ENCODE results near the gene IL21R. TPM values are rescaled to one million over a fixed set of nuclear protein-coding genes. Genes with fewer than 3 reads are reported as not detected.
A peak's percentile ranks its signal among the peaks of the same experiment; 100 is the strongest.

The IL21R gene
- total RNA-seq, 4 donors from 2014 or later = 0.15 to 0.58 (median 0.37) TPM

DNA sequence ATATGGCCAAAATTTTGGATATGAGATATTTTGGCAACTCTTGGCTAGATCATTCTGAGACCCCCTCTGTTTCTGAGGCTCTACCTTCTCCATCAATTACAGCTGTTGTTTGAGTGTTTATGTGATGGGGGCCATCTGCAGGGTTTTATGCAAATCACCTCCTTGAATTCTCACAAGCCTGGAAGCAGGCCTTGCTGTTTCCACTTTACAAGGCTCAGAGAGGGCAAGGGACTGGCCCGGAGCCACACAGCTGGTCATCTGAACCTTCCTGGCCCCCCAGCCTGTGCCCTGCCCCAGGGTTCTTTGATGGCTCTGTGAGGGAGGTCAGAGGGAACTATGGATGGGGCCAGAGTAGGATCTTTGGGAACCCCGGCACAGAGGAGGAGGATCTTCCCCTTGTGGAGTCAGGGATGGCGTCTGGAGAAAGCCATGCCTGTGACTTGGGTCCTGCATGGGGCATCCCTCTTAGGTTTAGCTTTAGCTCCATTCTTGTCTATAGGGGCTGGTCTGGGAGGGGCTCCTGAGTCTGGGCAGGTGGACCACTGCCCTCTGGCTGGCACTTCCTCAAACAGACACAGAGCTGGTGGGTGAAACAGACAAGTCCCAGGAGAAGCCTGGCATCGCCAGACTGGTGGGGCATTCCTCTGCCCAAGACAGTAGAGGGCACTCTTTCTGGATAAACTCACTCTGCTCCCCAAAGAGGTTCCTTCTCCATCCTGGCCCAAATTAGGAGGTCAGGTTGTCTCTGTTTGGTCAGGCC lies 26.2 kb downstream of the IL21R start:
- TF ChIP-seq POLR2A (IDR thresholded peaks at IDR 0.05) = no peak
- TF ChIP-seq, protein P1, sequence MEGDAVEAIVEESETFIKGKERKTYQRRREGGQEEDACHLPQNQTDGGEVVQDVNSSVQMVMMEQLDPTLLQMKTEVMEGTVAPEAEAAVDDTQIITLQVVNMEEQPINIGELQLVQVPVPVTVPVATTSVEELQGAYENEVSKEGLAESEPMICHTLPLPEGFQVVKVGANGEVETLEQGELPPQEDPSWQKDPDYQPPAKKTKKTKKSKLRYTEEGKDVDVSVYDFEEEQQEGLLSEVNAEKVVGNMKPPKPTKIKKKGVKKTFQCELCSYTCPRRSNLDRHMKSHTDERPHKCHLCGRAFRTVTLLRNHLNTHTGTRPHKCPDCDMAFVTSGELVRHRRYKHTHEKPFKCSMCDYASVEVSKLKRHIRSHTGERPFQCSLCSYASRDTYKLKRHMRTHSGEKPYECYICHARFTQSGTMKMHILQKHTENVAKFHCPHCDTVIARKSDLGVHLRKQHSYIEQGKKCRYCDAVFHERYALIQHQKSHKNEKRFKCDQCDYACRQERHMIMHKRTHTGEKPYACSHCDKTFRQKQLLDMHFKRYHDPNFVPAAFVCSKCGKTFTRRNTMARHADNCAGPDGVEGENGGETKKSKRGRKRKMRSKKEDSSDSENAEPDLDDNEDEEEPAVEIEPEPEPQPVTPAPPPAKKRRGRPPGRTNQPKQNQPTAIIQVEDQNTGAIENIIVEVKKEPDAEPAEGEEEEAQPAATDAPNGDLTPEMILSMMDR (IDR thresholded peaks at IDR 0.05) = no peak
- DNase-seq (ENCODE audit: low spot score in 2 of 2) = peak; percentile 9 to 82
- H3K4me3 ChIP-seq (ENCODE audit: low read depth, poor library complexity, severe bottlenecking) = no peak overlapping the region
- intact Hi-C loops (cut with DNase I; ENCODE audit: low total_unique reads) = no loop called here
- 83 to 93% methylated on average over 4 of the region's 4 CpGs for WGBS, 2 donors

DNA sequence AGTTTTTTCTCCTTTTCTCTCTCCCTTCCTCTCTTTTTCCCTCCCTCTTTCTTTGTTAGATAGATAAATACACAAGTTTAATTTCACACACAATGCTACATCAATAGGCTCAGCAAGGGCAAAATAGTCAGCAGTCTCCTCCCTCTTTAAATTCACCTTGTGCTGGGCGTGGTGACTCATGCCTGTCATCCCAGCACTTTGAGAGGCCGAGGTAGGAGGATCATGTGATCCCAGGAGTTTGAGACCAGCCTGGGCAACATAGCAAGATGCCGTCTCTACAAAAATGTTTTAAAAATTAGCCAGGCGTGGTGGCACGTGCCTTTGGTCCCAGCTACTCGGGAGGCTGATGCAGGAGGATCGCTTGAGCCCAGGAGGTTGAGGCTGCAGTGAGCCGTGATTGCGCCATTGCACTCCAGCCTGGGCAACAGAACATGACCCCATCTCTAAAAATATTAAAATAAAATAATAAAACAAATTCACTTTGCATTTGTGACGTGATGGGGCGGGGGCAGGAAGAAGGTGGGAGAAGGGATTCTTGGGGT lies 27.4 kb downstream of the IL21R start:
- WGBS, 2 donors = 91% methylated on average over 11 of the region's 11 CpGs

DNA sequence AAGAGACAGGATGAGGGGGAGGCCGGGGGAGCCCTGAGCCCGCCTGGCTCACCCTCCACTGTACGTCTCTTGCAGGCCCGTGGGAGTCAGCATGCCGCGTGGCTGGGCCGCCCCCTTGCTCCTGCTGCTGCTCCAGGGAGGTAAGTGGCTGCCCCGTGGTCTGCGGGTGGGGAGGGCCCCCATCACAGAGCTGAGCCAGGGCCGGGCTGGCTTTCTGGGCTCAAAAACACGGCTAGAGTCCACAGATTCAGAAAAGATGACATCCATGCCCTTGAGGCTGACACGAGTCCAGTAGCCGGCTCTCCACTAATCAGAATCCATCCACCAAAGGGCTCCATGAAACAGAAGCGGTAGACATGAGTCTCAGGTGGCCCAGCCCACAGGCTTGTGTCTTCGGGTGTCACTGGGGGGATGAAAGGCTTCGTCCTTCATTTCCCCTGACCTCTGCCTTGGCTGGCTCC lies 28.0 kb downstream of the IL21R start:
- WGBS, 2 donors = 69 to 73% methylated on average over 16 of the region's 16 CpGs
- intact Hi-C loops (cut with DNase I; ENCODE audit: low total_unique reads) = no loop called here
- TF ChIP-seq, protein P1 (IDR thresholded peaks at IDR 0.05) = no peak
- TF ChIP-seq POLR2A (IDR thresholded peaks at IDR 0.05) = no peak
- no peak overlapping the region for H3K4me3 ChIP-seq (ENCODE audit: low read depth, poor library complexity, severe bottlenecking)
- peak; percentile 11 to 74 for DNase-seq (ENCODE audit: low spot score in 2 of 2)

More for the DNA sequence above, 27.4 kb downstream of the IL21R start:
- TF ChIP-seq POLR2A (IDR thresholded peaks at IDR 0.05) = no peak
- TF ChIP-seq, protein P1 (IDR thresholded peaks at IDR 0.05) = no peak
- peak in 1 of 2 donors; percentile 59 for DNase-seq (ENCODE audit: low spot score in 2 of 2)
- no peak overlapping the region for H3K4me3 ChIP-seq (ENCODE audit: low read depth, poor library complexity, severe bottlenecking)
- intact Hi-C loops (cut with DNase I; ENCODE audit: low total_unique reads) = no loop called here

DNA sequence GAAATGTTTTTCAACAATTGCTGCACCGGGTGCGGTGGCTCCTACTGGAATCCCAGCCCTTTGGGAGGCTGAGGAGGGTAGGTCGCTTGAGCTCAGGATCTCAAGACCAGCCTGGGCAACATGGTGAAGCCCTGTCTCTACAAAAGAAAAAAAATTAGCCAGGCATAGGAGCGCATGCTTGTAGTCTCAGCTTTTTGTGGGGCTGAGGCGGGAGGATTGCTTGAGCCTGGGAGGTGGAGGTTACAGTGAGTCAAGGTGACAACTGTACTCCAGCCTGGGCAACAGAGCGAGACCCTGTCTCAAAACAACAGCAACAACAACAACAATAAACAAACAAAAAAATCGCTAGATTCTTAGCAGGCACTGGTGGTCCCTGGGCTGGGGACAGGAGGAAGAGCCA lies 28.5 kb downstream of the IL21R start:
- 90 to 91% methylated on average over 7 of the region's 7 CpGs for WGBS, 2 donors
- intact Hi-C loops (cut with DNase I; ENCODE audit: low total_unique reads) = no loop called here
- DNase-seq (ENCODE audit: low spot score in 2 of 2) = peak; percentile 1 to 46
- H3K4me3 ChIP-seq (ENCODE audit: low read depth, poor library complexity, severe bottlenecking) = no peak overlapping the region
- TF ChIP-seq, protein P1 (IDR thresholded peaks at IDR 0.05) = no peak
- TF ChIP-seq POLR2A (IDR thresholded peaks at IDR 0.05) = no peak

DNA sequence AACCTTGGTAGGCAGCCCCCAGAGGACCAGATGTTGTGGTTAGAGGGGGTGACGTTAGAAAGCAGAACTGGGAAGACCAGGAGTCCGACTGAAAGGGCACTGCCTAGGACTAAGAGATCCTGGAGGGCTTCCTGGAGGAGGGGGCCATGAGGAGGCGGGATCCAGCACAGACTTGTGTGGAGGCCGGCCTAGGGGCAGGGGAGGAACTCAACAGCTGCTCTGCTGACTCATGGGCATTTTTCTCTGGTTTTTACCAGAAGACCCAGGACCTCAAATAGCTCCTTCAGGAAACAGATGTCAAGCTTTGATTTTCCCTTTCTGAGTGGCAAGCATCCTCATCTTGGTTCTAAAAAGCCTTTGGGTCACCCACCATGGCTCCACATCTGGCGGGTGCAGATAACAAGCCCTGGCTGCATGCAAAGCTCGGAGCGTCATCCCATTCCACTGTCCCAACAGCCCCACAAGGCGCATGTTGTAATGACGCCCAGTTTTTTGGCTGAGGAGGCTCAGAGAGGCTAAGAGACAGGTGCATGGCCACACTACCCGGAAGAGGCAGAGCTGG lies 29.0 kb downstream of the IL21R start:
- DNase-seq (ENCODE audit: low spot score in 2 of 2) = peak; percentile 8 to 45
- intact Hi-C loops (cut with DNase I; ENCODE audit: low total_unique reads) = no loop called here
- H3K4me3 ChIP-seq (ENCODE audit: low read depth, poor library complexity, severe bottlenecking) = no peak overlapping the region
- TF ChIP-seq POLR2A (IDR thresholded peaks at IDR 0.05) = no peak
- TF ChIP-seq, protein P1 (IDR thresholded peaks at IDR 0.05) = no peak
- WGBS, 2 donors = 60 to 67% methylated on average over 10 of the region's 10 CpGs

Data from lower leg skin (tissue), 4 donors.